GM23338 (cell line): Measurements from ENCODE around the gene ASAP2.

Experiments used
- JUNB ChIP-seq: IDR thresholded peaks from one replicate; pipeline ENCODE4 v1.6.1; 2016; ENCODE audit warnings: antibody characterized with exemption; ENCODE audit not compliant: unreplicated experiment
- POLR2AphosphoS5 ChIP-seq: IDR thresholded peaks from 2 replicates; pipeline ENCODE4 v1.6.1; 2016; ENCODE audit warnings: antibody characterized with exemption, low read depth
- TF ChIP-seq, protein P1 (sequence below), 2 experiments: fragments of 200-600 bp in 1 of 2; sonication (generic) in 1 of 2; conservative IDR thresholded peaks; 2 replicates each; pipeline versions ENCODE4 v1.5.1 to v1.6.1; 2016 to 2017; ENCODE audit warnings: antibody characterized with exemption in 2 of 2, low read depth in 2 of 2, mild to moderate bottlenecking in 2 of 2, moderate library complexity in 1 of 2

DNA sequence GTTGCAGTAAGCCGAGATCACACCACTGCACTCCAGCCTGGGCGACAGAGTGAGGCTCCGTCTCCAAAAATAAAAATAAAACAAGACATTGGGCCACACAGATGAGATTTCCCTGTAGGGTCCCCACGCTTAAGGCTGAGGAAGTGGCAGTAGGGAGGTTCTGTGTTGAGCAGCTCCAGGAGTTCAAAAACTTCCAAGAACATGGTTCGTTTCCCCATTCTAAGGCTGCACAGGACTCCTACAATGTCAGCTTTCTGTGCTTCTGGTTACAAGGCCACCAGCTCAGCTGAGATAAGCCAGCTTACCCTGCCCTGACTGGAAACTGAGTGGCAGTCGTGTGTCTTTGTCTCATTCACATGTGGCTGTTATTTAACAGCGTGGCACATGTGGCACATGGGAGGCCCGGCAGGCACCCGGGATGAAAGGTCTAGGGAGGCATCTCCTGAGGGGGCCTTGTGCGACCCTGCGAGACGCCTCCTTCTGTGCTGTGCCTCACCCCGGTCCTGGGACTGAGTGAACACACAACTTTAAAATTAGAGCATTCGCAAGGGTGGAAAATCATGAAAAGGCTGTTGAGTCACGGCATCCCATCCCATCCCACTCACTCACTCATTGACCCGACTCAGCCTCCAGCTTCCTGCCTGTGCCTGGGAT lies 209.0 kb downstream of the ASAP2 start:
- TF ChIP-seq JUNB (no peak), POLR2AphosphoS5 (no peak)
- TF ChIP-seq, protein P1, sequence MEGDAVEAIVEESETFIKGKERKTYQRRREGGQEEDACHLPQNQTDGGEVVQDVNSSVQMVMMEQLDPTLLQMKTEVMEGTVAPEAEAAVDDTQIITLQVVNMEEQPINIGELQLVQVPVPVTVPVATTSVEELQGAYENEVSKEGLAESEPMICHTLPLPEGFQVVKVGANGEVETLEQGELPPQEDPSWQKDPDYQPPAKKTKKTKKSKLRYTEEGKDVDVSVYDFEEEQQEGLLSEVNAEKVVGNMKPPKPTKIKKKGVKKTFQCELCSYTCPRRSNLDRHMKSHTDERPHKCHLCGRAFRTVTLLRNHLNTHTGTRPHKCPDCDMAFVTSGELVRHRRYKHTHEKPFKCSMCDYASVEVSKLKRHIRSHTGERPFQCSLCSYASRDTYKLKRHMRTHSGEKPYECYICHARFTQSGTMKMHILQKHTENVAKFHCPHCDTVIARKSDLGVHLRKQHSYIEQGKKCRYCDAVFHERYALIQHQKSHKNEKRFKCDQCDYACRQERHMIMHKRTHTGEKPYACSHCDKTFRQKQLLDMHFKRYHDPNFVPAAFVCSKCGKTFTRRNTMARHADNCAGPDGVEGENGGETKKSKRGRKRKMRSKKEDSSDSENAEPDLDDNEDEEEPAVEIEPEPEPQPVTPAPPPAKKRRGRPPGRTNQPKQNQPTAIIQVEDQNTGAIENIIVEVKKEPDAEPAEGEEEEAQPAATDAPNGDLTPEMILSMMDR (conservative IDR thresholded peaks at IDR 0.05; ENCODE audit: low read depth in 2 of 2): no peak
